Esophagus squamous epithelium (tissue), 4 donors: ENCODE measurements around the gene OR4X1.
"Not testable (repeated sequence)": the region's sequence is repeated elsewhere in the genome, so short reads cannot be mapped to it uniquely, and the experiment has no call there.

Source experiments
- POLR2A ChIP-seq, 4 donors: fragments of 450-650 bp; IDR thresholded peaks; one replicate each; pipeline ENCODE4 v1.6.1; 2017; ENCODE audit warnings: antibody characterized with exemption in 4 of 4, mild to moderate bottlenecking in 4 of 4, moderate library complexity in 3 of 4
- TF ChIP-seq, protein P1 (sequence below), 6 experiments: fragments of 450-650 bp in 4 of 6; fragments of 200-600 bp in 2 of 6; sonication (generic) in 2 of 6; IDR thresholded peaks; one replicate each; pipeline ENCODE4 v1.5.1; 2016 to 2019; ENCODE audit warnings: antibody characterized with exemption in 6 of 6, mild to moderate bottlenecking in 4 of 6, moderate library complexity in 4 of 6

DNA sequence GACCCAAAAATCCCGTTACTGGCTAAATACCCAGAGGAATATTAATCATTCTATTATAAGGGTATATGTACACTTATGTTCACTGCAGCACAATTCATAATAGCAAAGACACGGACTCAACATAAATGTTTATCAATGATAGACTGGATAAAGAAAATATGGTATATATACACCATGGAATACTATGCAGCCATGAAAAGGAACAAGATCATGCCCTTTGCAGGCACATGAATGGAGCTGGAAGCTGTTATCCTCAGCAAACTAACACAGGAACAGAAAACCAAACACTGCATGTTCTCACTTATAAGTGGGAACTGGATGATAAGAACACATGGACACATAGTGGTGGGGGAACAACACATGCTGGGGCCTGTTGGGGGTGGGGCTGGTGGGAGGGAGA lies 49.9 kb downstream of the OR4X1 start:
- not testable (repeated sequence) for TF ChIP-seq POLR2A (IDR thresholded peaks at IDR 0.05)
- TF ChIP-seq, protein P1, sequence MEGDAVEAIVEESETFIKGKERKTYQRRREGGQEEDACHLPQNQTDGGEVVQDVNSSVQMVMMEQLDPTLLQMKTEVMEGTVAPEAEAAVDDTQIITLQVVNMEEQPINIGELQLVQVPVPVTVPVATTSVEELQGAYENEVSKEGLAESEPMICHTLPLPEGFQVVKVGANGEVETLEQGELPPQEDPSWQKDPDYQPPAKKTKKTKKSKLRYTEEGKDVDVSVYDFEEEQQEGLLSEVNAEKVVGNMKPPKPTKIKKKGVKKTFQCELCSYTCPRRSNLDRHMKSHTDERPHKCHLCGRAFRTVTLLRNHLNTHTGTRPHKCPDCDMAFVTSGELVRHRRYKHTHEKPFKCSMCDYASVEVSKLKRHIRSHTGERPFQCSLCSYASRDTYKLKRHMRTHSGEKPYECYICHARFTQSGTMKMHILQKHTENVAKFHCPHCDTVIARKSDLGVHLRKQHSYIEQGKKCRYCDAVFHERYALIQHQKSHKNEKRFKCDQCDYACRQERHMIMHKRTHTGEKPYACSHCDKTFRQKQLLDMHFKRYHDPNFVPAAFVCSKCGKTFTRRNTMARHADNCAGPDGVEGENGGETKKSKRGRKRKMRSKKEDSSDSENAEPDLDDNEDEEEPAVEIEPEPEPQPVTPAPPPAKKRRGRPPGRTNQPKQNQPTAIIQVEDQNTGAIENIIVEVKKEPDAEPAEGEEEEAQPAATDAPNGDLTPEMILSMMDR (IDR thresholded peaks at IDR 0.05): not testable (repeated sequence)
